ENCODE results near the gene DHRSX. TPM values are rescaled to one million over a fixed set of nuclear protein-coding genes. Genes with fewer than 3 reads are reported as not detected.
A peak's percentile ranks its signal among the peaks of the same experiment; 100 is the strongest.
"Not testable (repeated sequence)": the region's sequence is repeated elsewhere in the genome, so short reads cannot be mapped to it uniquely, and the experiment has no call there.

Gene DHRSX
- total and polyA plus RNA-seq, 7 experiments from 2014 or later: 15.0 to 26.2 (median 17.6) TPM

DNA sequence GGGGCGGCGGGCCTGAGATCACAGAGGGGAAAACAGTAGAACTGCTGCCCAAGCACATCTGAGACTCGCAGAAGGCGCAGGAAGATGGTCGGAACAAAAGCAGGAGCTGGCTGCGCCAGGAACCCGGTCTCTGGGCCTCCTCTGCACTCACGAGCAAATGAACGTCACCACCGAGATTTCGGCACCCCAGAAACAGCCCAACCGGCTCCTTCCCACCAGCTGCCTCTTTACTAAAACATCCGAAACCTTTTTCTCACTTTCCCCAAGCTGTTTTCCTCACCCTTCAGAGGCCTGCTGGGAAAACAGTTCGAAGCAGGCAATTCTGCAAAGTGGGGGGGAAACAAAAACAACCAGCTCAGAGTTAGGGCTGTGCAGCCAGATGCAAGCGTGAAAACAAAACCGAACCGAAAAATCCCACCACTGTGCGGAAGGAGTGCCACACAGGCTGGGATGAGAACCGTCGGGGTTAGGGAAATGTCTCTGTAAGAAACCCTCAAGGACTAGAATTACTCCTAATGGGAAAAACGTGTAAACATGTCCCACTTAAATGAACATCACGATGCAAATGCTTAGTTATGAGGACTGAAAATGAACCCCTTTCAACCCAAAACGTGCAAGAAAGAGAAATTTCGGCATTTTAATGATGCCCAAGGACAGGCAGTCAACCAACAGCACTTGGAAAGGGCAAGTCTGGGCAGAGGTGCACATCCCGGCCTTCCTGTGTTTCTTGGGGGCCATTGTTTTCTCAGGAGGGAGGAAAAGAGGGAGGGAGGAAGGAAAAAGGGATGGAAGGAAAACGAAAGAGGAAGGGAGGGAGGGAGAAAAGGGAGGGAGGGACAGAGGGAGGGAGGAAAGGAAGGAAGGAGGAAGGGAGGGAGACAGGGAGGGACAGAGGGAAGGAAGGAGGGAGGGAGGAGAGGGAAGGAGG, 15.8 kb downstream of the DHRSX start:
- Histone ChIP-seq H3K27me3 (ENCODE audit: control insufficient read depth in 2 of 2, insufficient read depth in 2 of 2, low read length in 2 of 2) (no peaks in the 10 kb centered on the region), H3K36me3 (ENCODE audit: control insufficient read depth in 2 of 3, insufficient read depth in 3 of 3, low read length in 3 of 3) (peaks cover 0 to 47% (median 4%) of the 10 kb centered on the region in 3 experiments), H3K4me3 (ENCODE audit: low read length) (no peak overlapping the region), H3K9me3 (ENCODE audit: control insufficient read depth in 2 of 3, low read length in 3 of 3) (peaks cover 0 to 1% (median 0%) of the 10 kb centered on the region in 3 experiments), H3K27ac (ENCODE audit: low read depth, low read length) (no peak overlapping the region), H3K4me1 (ENCODE audit: control insufficient read depth in 2 of 2, insufficient read depth in 2 of 2, low read length in 2 of 2) (no peaks in the 10 kb centered on the region)
- H3K27ac Mint-ChIP-seq: peak overlapping the region in 2 of 9 donors; percentile 33 to 78
- DNase-seq (no peak), ATAC-seq (no peak)
- intact Hi-C loops (cut with micrococcal nuclease): no loop called here
- H3K4me1 Mint-ChIP-seq: peaks cover 0 to 9% (median 3%) of the 10 kb centered on the region in 7 donors
- H3K36me3 Mint-ChIP-seq: peaks cover 5 to 43% (median 12%) of the 10 kb centered on the region in 5 donors
- POLR2A ChIA-PET: no interaction called here
- CTCF ChIA-PET: no interaction called here
- H3K9me3 Mint-ChIP-seq: peaks cover 0 to 3% (median 2%) of the 10 kb centered on the region in 11 donors
- no peaks in the 10 kb centered on the region for H3K27me3 Mint-ChIP-seq
- no peak overlapping the region for H3K4me3 Mint-ChIP-seq

DNA sequence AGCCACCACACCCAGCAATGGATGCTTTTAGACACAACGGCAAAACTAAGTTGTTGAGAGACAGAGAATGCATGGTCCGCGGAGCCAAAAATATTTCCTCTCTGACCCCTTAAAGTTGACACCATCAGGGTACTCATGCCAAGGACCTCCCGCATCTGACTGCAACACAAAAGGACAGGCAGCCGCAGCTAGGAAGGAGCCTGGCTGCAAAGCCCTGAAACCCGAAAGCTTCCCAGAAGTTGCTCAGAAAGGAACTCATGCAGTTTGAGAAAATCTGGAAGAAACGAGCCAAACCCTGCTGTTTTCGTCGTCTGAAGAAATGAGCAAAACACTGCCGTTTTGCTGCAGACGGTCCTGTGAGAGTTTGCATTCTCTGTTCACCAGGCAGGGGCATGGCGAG, 16.5 kb downstream of the DHRSX start:
- ATAC-seq (no peak), DNase-seq (no peak)
- Mint-ChIP-seq H3K27me3 (no peaks in the 10 kb centered on the region), H3K36me3 (peaks cover 9 to 42% (median 17%) of the 10 kb centered on the region in 5 donors), H3K4me1 (peaks cover 0 to 9% (median 3%) of the 10 kb centered on the region in 7 donors), H3K4me3 (no peak overlapping the region), H3K9me3 (peaks cover 0 to 7% (median 5%) of the 10 kb centered on the region in 11 donors), H3K27ac (peak overlapping the region in 1 of 9 donors; percentile 3)
- intact Hi-C loops (cut with micrococcal nuclease): no loop called here
- no peaks in the 10 kb centered on the region for H3K27me3 ChIP-seq (ENCODE audit: control insufficient read depth in 2 of 2, insufficient read depth in 2 of 2, low read length in 2 of 2)
- H3K4me1 ChIP-seq (ENCODE audit: control insufficient read depth in 2 of 2, insufficient read depth in 2 of 2, low read length in 2 of 2): no peaks in the 10 kb centered on the region
- ChIA-PET POLR2A (no interaction called here), CTCF (no interaction called here)
- H3K4me3 ChIP-seq (ENCODE audit: low read length): no peak overlapping the region
- H3K27ac ChIP-seq (ENCODE audit: low read depth, low read length): no peak overlapping the region
- H3K36me3 ChIP-seq (ENCODE audit: control insufficient read depth in 2 of 3, insufficient read depth in 3 of 3, low read length in 3 of 3): peaks cover 0 to 40% (median 4%) of the 10 kb centered on the region in 3 experiments
- H3K9me3 ChIP-seq (ENCODE audit: control insufficient read depth in 2 of 3, low read length in 3 of 3): peaks cover 0 to 6% (median 0%) of the 10 kb centered on the region in 3 experiments

DNA sequence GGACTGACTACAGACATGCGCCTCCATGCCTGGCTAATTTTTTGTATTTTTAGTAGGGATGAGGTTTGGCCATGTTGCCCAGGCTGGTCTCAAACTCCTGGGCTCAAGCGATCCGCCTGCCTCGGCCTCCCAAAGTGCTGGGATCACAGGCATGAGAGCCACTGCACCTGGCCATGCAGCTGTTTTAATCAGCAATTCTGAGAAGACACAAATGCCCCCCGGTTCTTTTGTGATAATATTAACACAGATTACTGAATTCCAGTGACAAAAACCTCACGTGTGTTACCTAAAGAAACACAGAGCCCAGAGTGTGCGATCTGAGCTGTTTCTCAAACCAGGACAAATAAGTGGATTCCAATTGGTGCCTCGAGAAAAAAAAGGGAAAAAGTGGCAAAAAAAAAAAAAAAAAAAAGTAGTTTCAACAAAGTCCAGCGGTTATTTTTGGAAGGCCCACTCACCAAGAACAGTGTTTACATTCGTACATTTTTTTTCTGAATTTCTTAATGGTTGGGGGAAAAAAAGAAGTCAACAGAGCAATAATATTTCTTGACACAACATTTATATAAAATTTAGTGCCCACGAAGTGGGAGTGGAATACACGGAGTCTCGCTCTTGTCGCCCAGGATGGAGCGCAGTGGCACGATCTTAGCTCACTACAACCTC, 17.2 kb downstream of the DHRSX start:
- POLR2A ChIA-PET: no interaction called here
- Histone ChIP-seq H3K27ac (ENCODE audit: low read depth, low read length) (no peak overlapping the region), H3K9me3 (ENCODE audit: control insufficient read depth in 2 of 3, low read length in 3 of 3) (peaks cover 0 to 6% (median 0%) of the 10 kb centered on the region in 3 experiments), H3K4me3 (ENCODE audit: low read length) (no peak overlapping the region), H3K27me3 (ENCODE audit: control insufficient read depth in 2 of 2, insufficient read depth in 2 of 2, low read length in 2 of 2) (no peaks in the 10 kb centered on the region), H3K36me3 (ENCODE audit: control insufficient read depth in 2 of 3, insufficient read depth in 3 of 3, low read length in 3 of 3) (peaks cover 0 to 33% (median 4%) of the 10 kb centered on the region in 3 experiments), H3K4me1 (ENCODE audit: control insufficient read depth in 2 of 2, insufficient read depth in 2 of 2, low read length in 2 of 2) (no peaks in the 10 kb centered on the region)
- H3K4me3 Mint-ChIP-seq: no peak overlapping the region
- ATAC-seq: no peak
- intact Hi-C loops (cut with micrococcal nuclease): no loop called here
- peaks cover 0 to 9% (median 3%) of the 10 kb centered on the region in 7 donors for H3K4me1 Mint-ChIP-seq
- H3K36me3 Mint-ChIP-seq: peaks cover 9 to 41% (median 17%) of the 10 kb centered on the region in 5 donors
- no peak for DNase-seq
- CTCF ChIA-PET: no interaction called here
- H3K9me3 Mint-ChIP-seq: peaks cover 0 to 7% (median 5%) of the 10 kb centered on the region in 11 donors
- peak overlapping the region in 1 of 9 donors; percentile 65 for H3K27ac Mint-ChIP-seq
- no peaks in the 10 kb centered on the region for H3K27me3 Mint-ChIP-seq

DNA sequence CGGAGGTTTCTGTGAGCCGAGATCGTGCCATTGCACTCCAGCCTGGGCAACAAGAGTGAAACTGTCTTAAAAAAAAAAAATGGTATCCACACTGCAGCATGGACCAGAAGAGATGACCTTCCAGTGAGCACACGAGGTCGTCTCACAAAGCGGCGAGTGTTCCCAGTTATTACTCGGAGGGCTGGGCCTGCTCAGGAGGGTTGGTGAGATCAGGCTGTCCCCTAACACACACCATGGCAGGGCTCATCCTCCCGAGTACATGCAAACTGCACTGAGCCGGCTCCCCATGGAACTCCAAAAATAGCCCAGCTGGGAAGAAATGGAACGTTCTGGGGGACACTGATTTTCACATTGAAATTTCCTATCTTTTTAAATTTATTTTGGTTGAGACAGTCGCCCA, 19.2 kb downstream of the DHRSX start:
- H3K4me3 Mint-ChIP-seq: not testable (repeated sequence)

DNA sequence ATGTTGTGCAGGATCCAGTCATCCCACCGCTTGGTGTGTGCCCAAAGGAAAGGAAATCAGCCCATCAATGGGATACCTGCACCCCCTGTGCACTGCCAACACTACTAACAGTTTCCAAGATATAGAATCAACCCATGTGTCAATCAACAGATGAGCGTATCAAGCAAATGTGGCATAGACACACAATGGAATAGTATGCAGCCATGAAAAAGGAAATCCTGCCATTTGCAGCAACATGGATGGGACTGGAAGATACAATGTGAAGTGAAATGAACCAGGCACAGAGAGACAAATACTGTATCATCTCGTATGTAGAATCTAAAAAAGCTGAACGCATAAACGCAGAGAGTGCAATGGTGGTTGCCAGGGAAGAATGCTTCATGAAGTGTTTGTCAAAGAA, 20.8 kb downstream of the DHRSX start:
- H3K27me3 Mint-ChIP-seq; H3K36me3 ChIP-seq (ENCODE audit: control insufficient read depth in 2 of 3, insufficient read depth in 3 of 3, low read length in 3 of 3); H3K4me3 Mint-ChIP-seq; H3K4me1 ChIP-seq (ENCODE audit: control insufficient read depth in 2 of 2, insufficient read depth in 2 of 2, low read length in 2 of 2); H3K4me3 ChIP-seq (ENCODE audit: low read length); DNase-seq; H3K9me3 Mint-ChIP-seq; H3K27ac Mint-ChIP-seq; H3K27ac ChIP-seq (ENCODE audit: low read depth, low read length); intact Hi-C loops (cut with micrococcal nuclease); CTCF ChIA-PET; H3K9me3 ChIP-seq (ENCODE audit: control insufficient read depth in 2 of 3, low read length in 3 of 3); ATAC-seq; POLR2A ChIA-PET; H3K27me3 ChIP-seq (ENCODE audit: control insufficient read depth in 2 of 2, insufficient read depth in 2 of 2, low read length in 2 of 2): not testable (repeated sequence)
- Mint-ChIP-seq H3K4me1 (peaks cover 0 to 16% (median 9%) of the 10 kb centered on the region in 7 donors), H3K36me3 (peaks cover 6 to 31% (median 13%) of the 10 kb centered on the region in 5 donors)

More for the DNA sequence above, 19.2 kb downstream of the DHRSX start:
- H3K9me3 Mint-ChIP-seq; H3K9me3 ChIP-seq (ENCODE audit: control insufficient read depth in 2 of 3, low read length in 3 of 3); CTCF ChIA-PET; H3K4me3 ChIP-seq (ENCODE audit: low read length); DNase-seq; H3K27me3 Mint-ChIP-seq; H3K27me3 ChIP-seq (ENCODE audit: control insufficient read depth in 2 of 2, insufficient read depth in 2 of 2, low read length in 2 of 2); H3K27ac ChIP-seq (ENCODE audit: low read depth, low read length); H3K4me1 ChIP-seq (ENCODE audit: control insufficient read depth in 2 of 2, insufficient read depth in 2 of 2, low read length in 2 of 2); POLR2A ChIA-PET; ATAC-seq; intact Hi-C loops (cut with micrococcal nuclease): not testable (repeated sequence)
- Mint-ChIP-seq H3K4me1 (peaks cover 0 to 14% (median 4%) of the 10 kb centered on the region in 7 donors), H3K36me3 (peaks cover 6 to 36% (median 10%) of the 10 kb centered on the region in 5 donors), H3K27ac (peak overlapping the region in 1 of 9 donors; percentile 5)
- peaks cover 0 to 14% (median 0%) of the 10 kb centered on the region in 3 experiments for H3K36me3 ChIP-seq (ENCODE audit: control insufficient read depth in 2 of 3, insufficient read depth in 3 of 3, low read length in 3 of 3)

DNA sequence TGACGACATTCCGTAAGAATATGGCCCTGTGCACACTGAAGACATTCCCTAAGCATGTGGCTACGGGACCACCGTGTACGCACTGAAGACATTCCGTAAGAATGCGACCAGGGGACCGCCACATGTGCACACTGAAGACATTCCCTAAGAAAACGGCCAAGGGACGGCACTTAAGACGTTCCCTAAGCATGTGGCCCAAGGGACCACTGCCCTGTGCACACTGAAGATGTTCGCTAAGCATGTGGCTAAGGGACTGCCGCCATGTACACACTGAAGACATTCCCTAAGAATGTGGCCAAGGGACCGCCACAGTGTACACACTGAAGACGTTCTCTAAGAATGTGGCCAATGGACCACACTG, 21.4 kb downstream of the DHRSX start:
- intact Hi-C loops (cut with micrococcal nuclease): no loop called here
- Histone ChIP-seq H3K4me3 (ENCODE audit: low read length) (no peak overlapping the region), H3K27ac (ENCODE audit: low read depth, low read length) (no peak overlapping the region), H3K4me1 (ENCODE audit: control insufficient read depth in 2 of 2, insufficient read depth in 2 of 2, low read length in 2 of 2) (no peaks in the 10 kb centered on the region), H3K36me3 (ENCODE audit: control insufficient read depth in 2 of 3, insufficient read depth in 3 of 3, low read length in 3 of 3) (no peaks in the 10 kb centered on the region), H3K27me3 (ENCODE audit: control insufficient read depth in 2 of 2, insufficient read depth in 2 of 2, low read length in 2 of 2) (no peaks in the 10 kb centered on the region), H3K9me3 (ENCODE audit: control insufficient read depth in 2 of 3, low read length in 3 of 3) (peaks cover 0 to 6% (median 0%) of the 10 kb centered on the region in 3 experiments)
- H3K4me3 Mint-ChIP-seq: no peak overlapping the region
- H3K9me3 Mint-ChIP-seq: peaks cover 0 to 7% (median 5%) of the 10 kb centered on the region in 11 donors
- no peak overlapping the region for H3K27ac Mint-ChIP-seq
- no peak for DNase-seq
- peaks cover 6 to 26% (median 13%) of the 10 kb centered on the region in 5 donors for H3K36me3 Mint-ChIP-seq
- peaks cover 0 to 18% (median 9%) of the 10 kb centered on the region in 7 donors for H3K4me1 Mint-ChIP-seq
- no peak for ATAC-seq
- no peaks in the 10 kb centered on the region for H3K27me3 Mint-ChIP-seq
- CTCF ChIA-PET: no interaction called here
- POLR2A ChIA-PET: no interaction called here

Measured in naive thymus-derived CD4-positive, alpha-beta T cell (primary cell).